GM23248 (cell line): ENCODE data around the gene AOPEP. TPM values are rescaled to one million over a fixed set of nuclear protein-coding genes. Genes with fewer than 3 reads are reported as not detected.

ENCODE experiments used
- DNase-seq: peaks from one replicate; pipeline ENCODE4 v3.0.0-alpha.2; 2015
- H2AFZ ChIP-seq: fragments of 200-600 bp; sonication (generic); 2 replicates; pipeline ENCODE4 v1.6.1; 2016; ENCODE audit warnings: antibody characterized with exemption
- H3F3A ChIP-seq: fragments of 200-600 bp; sonication (generic); 2 replicates; pipeline ENCODE4 v1.6.1; 2016; ENCODE audit warnings: mild to moderate bottlenecking, antibody characterized with exemption, mixed run types; ENCODE audit not compliant: insufficient read depth
- H3K27ac ChIP-seq: fragments of 200-600 bp; sonication (generic); 2 replicates; pipeline ENCODE4 v1.5.1; 2016; ENCODE audit warnings: mild to moderate bottlenecking
- H3K27me3 ChIP-seq: fragments of 200-600 bp; sonication (generic); replicated peaks from 2 replicates; pipeline ENCODE4 v1.6.1; 2016; ENCODE audit warnings: mild to moderate bottlenecking; ENCODE audit not compliant: insufficient read depth
- H3K36me3 ChIP-seq: fragments of 200-600 bp; sonication (generic); 2 replicates; pipeline ENCODE4 v1.6.1; 2016; ENCODE audit warnings: low read depth, mild to moderate bottlenecking
- H3K4me1 ChIP-seq: fragments of 200-600 bp; sonication (generic); 2 replicates; pipeline ENCODE4 v1.6.1; 2016; ENCODE audit warnings: mild to moderate bottlenecking; ENCODE audit not compliant: insufficient read depth
- H3K4me2 ChIP-seq: fragments of 200-600 bp; sonication (generic); one replicate; pipeline ENCODE4 v1.6.1; 2016; ENCODE audit warnings: mild to moderate bottlenecking; ENCODE audit not compliant: unreplicated experiment
- H3K4me3 ChIP-seq: fragments of 200-600 bp; sonication (generic); 2 replicates; pipeline ENCODE4 v1.5.1; 2016; ENCODE audit warnings: mild to moderate bottlenecking
- H3K79me2 ChIP-seq: fragments of 200-600 bp; sonication (generic); 2 replicates; pipeline ENCODE4 v1.6.1; 2016; ENCODE audit warnings: mild to moderate bottlenecking; ENCODE audit not compliant: insufficient read depth
- H3K9ac ChIP-seq: fragments of 200-600 bp; sonication (generic); 2 replicates; pipeline ENCODE4 v1.6.1; 2016; ENCODE audit warnings: mild to moderate bottlenecking
- H3K9me2 ChIP-seq: fragments of 200-600 bp; sonication (generic); 2 replicates; pipeline ENCODE4 v1.6.1; 2016; ENCODE audit warnings: mixed run types, mild to moderate bottlenecking, moderate library complexity; ENCODE audit not compliant: insufficient read depth
- H3K9me3 ChIP-seq: fragments of 200-600 bp; sonication (generic); one replicate; pipeline ENCODE4 v1.6.1; 2017; ENCODE audit warnings: low read depth
- H4K20me1 ChIP-seq: fragments of 200-600 bp; sonication (generic); 2 replicates; pipeline ENCODE4 v1.6.0; 2016; ENCODE audit not compliant: insufficient read depth
- EZH2 ChIP-seq: fragments of 200-600 bp; sonication (generic); IDR thresholded peaks from 2 replicates; pipeline ENCODE4 v1.6.1; 2018; ENCODE audit warnings: antibody characterized with exemption, mild to moderate bottlenecking; ENCODE audit not compliant: insufficient read depth, poor library complexity, severe bottlenecking
- EZH2phosphoT487 ChIP-seq: fragments of 200-600 bp; sonication (generic); IDR thresholded peaks from 2 replicates; pipeline ENCODE4 v1.6.1; 2018; ENCODE audit warnings: antibody characterized with exemption, moderate library complexity, mild to moderate bottlenecking, low read depth; ENCODE audit not compliant: insufficient read depth
- WGBS, 2 experiments: methylation state at CpG; one replicate each; pipeline ENCODE4 v1.1.6; 2015 to 2017; ENCODE audit warnings: low lambda C conversion rate in 2 of 2, low coverage in 1 of 2; ENCODE audit errors: missing lambda C conversion rate in 2 of 2; 5-methylcytosine and 5-hydroxymethylcytosine counted together
- in situ Hi-C: fragments of 300-500 bp; cut with MboI; formaldehyde crosslinking; loops from 2 replicates; pipeline ENCODE4 v1.15.0; 2020
- polyA plus RNA-seq: library from polyadenylated mRNA; unstranded; fragments of >200 nt; fragmentation: Nextera tagmentation; extraction: Ambion mirVana; gene quantifications from 2 replicates; pipeline ENCODE4 v1.2.1, GENCODE V29; 2016
- total RNA-seq: library from RNA; depleted of rRNA; stranded (reverse); fragments of >200 nt; shearing (Covaris generic); gene quantifications from 2 replicates; pipeline ENCODE4 v1.2.3, GENCODE V29; 2014

Gene AOPEP
- total and polyA plus RNA-seq, 2 experiments from 2014 or later: 90.0 to 120 TPM

- peaks cover 78% of the 10 kb centered on the region for H3K79me2 ChIP-seq
- H3K27me3 ChIP-seq: no peaks in the 10 kb centered on the region
- H3K4me3 ChIP-seq: peak overlapping the region; percentile 85
- H4K20me1 ChIP-seq: no peaks in the 10 kb centered on the region
- no peak overlapping the region for H2AFZ ChIP-seq
- in situ Hi-C loops: loop anchor here (25.0 kb wide), 1 partner anchor 218 kb away; no protein-coding TSS in a partner anchor
- no peaks in the 10 kb centered on the region for H3K9me2 ChIP-seq
- H3F3A ChIP-seq: peaks cover 56% of the 10 kb centered on the region
- peak overlapping the region; percentile 93 for H3K9ac ChIP-seq
- peak; percentile 43 for DNase-seq
- TF ChIP-seq EZH2phosphoT487: 0 out of 2 replicates have a peak, but pooled peaks have one; percentile 44
- no peak for TF ChIP-seq EZH2
- peak overlapping the region; percentile 99 for H3K4me2 ChIP-seq
- H3K36me3 ChIP-seq: peaks cover 41% of the 10 kb centered on the region
- 1 to 3% methylated on average over 39 to 45 of the region's 49 CpGs for WGBS, 2 experiments
- H3K27ac ChIP-seq: peak overlapping the region; percentile 87
- H3K4me1 ChIP-seq: peaks cover 39% of the 10 kb centered on the region
- H3K9me3 ChIP-seq: no peaks in the 10 kb centered on the region
Observed at GRCh38 chr9:95005278-95006143, 279.0 kb downstream of the AOPEP start.

- 41 to 52% methylated on average over 5 of the region's 5 CpGs for WGBS, 2 experiments
- no peaks in the 10 kb centered on the region for H3K9me2 ChIP-seq
- no peak overlapping the region for H2AFZ ChIP-seq
- H3K9me3 ChIP-seq: no peaks in the 10 kb centered on the region
- peak overlapping the region; percentile 93 for H3K9ac ChIP-seq
- no peaks in the 10 kb centered on the region for H3K27me3 ChIP-seq
- no peaks in the 10 kb centered on the region for H4K20me1 ChIP-seq
- H3K4me1 ChIP-seq: peaks cover 54% of the 10 kb centered on the region
- H3K4me2 ChIP-seq: peak overlapping the region; percentile 99
- H3K79me2 ChIP-seq: peaks cover 93% of the 10 kb centered on the region
- H3F3A ChIP-seq: peaks cover 65% of the 10 kb centered on the region
- H3K4me3 ChIP-seq: peak overlapping the region; percentile 85
- in situ Hi-C loops: loop anchor here (25.0 kb wide), 1 partner anchor 220 kb away; no protein-coding TSS in a partner anchor
- peak overlapping the region; percentile 87 for H3K27ac ChIP-seq
- DNase-seq: peak; percentile 66
- peaks cover 59% of the 10 kb centered on the region for H3K36me3 ChIP-seq
- TF ChIP-seq EZH2: no peak
- no peak for TF ChIP-seq EZH2phosphoT487
Observed at GRCh38 chr9:95007226-95007869, 280.8 kb downstream of the AOPEP start.

- Histone ChIP-seq H3K27me3 (no peaks in the 10 kb centered on the region), H3K79me2 (peaks cover 93% of the 10 kb centered on the region), H3K9me2 (no peaks in the 10 kb centered on the region), H3K4me3 (peak overlapping the region; percentile 85), H4K20me1 (no peaks in the 10 kb centered on the region), H3K9ac (peak overlapping the region; percentile 93), H3K9me3 (no peaks in the 10 kb centered on the region), H2AFZ (no peak overlapping the region), H3K4me1 (peaks cover 60% of the 10 kb centered on the region), H3K27ac (peak overlapping the region; percentile 87), H3F3A (peaks cover 67% of the 10 kb centered on the region), H3K36me3 (peaks cover 62% of the 10 kb centered on the region), H3K4me2 (peak overlapping the region; percentile 99)
- TF ChIP-seq EZH2 (no peak), EZH2phosphoT487 (no peak)
- 56 to 58% methylated on average over 15 of the region's 15 CpGs for WGBS, 2 experiments
- in situ Hi-C loops: loop anchor here (25.0 kb wide), 1 partner anchor 221 kb away; no protein-coding TSS in a partner anchor
- peak; percentile 45 for DNase-seq
Observed at GRCh38 chr9:95008151-95008771, 281.8 kb downstream of the AOPEP start.

GRCh38 chr9:95009459-95009858 lies 283.0 kb downstream of the AOPEP start:
- Histone ChIP-seq H3K79me2 (peaks cover 93% of the 10 kb centered on the region), H3K4me2 (peak overlapping the region; percentile 99)

More at GRCh38 chr9:95009459-95009858, 283.0 kb downstream of the AOPEP start:
- Histone ChIP-seq H3F3A (peaks cover 69% of the 10 kb centered on the region), H3K27ac (peak overlapping the region; percentile 25), H3K9me3 (no peaks in the 10 kb centered on the region), H3K9ac (no peak overlapping the region), H3K4me3 (peak overlapping the region; percentile 32), H3K27me3 (no peaks in the 10 kb centered on the region), H2AFZ (no peak overlapping the region), H4K20me1 (no peaks in the 10 kb centered on the region), H3K36me3 (peaks cover 62% of the 10 kb centered on the region), H3K4me1 (peaks cover 59% of the 10 kb centered on the region), H3K9me2 (no peaks in the 10 kb centered on the region)
- DNase-seq: no peak
- TF ChIP-seq EZH2phosphoT487: no peak
- no peak for TF ChIP-seq EZH2
- WGBS, 2 experiments: 88 to 91% methylated on average over 5 of the region's 5 CpGs
- in situ Hi-C loops: loop anchor here (25.0 kb wide), 1 partner anchor 222 kb away; no protein-coding TSS in a partner anchor
